ENCODE data around the gene SMIM28.

Gene SMIM28

DNA sequence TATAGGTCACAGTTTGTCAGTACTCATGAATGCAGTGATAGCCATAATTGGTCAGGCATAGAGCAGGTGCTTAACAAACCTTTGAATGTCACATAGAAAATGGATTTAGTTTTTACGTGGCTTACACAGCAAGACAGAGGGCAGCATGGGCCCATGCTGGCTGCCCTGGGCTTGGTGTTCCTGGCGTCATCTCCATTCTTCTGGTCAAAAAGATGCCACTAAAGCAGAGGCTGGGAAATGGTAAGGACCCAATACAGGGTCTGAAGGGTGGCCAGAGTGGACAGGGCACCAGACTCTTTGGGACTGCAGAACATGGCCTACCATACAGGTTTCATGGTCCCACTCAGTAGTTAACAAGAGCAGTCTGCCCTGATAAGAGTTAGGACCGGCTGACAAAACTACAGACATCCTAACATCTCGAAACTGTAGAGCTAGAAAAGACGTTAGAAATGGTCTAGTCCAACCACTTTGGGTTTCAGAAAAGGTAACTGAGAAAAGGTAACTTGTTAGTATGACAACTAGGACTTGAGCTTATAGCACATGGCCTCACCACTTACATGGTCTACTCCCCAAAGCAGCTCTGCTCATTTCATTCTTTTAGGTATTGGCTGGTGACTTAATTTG, 48.9 kb downstream of the SMIM28 start:
- FAIRE-seq, result no peak
- DNase-seq (ENCODE audit: extremely low spot score, insufficient read length, low read depth), result no peak

DNA sequence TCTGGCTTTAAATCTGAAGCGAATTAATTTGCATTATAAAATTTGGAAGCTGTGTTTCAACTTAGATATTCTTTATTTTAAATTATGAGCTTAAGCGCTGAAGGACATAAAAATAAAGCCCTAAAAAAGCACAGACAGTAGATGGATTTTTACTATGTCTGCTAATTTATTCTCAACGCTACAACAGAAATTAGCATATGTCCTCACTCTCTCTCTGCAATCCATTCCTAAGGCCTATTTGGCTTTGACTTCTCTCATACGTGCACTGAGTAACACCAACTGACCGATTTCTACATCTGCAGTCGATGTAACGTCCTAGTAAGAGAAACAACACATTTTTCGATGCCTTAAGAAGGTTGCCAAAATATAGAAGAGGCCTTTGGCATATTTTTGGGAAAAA, 50.0 kb downstream of the SMIM28 start:
- DNase-seq (ENCODE audit: extremely low spot score, insufficient read length, low read depth) (no peak), FAIRE-seq (no peak)

DNA sequence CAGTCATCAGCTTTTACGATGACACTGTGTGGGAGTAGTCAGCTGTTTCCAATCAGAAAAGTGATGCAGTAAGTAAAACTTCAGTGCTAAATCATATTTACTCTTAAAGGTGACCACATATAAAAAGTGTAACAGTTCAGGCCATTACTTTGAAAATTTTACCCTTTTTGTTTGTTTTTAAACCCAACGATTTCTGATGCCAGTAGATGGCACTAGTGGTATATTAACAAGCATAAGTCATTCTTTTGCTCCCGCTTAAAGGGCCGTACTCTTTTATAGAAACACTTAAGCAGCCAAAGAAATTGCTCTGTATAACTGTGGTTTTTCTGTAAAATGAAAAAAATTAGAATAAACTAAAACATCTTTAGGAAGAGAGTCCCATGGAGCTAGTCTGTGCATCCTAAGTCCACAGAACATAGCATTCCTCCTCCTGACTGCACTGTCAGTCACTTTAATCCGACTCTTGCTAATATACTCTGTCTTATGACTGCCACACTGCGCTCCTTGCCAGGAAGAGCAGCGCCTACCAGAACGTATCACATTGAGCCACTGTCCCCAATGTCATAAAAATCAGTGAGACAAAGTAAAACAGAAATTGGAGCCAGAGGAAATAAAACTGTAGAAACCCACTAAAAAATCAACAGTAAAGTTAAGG, 51.4 kb downstream of the SMIM28 start:
- DNase-seq (ENCODE audit: extremely low spot score, insufficient read length, low read depth), result peak; percentile 23
- peak; percentile 76 for FAIRE-seq

GRCh38 chr6:138429761-138430160, 52.1 kb downstream of the SMIM28 start:
- DNase-seq (ENCODE audit: extremely low spot score, insufficient read length, low read depth) (no peak), FAIRE-seq (no peak)

DNA sequence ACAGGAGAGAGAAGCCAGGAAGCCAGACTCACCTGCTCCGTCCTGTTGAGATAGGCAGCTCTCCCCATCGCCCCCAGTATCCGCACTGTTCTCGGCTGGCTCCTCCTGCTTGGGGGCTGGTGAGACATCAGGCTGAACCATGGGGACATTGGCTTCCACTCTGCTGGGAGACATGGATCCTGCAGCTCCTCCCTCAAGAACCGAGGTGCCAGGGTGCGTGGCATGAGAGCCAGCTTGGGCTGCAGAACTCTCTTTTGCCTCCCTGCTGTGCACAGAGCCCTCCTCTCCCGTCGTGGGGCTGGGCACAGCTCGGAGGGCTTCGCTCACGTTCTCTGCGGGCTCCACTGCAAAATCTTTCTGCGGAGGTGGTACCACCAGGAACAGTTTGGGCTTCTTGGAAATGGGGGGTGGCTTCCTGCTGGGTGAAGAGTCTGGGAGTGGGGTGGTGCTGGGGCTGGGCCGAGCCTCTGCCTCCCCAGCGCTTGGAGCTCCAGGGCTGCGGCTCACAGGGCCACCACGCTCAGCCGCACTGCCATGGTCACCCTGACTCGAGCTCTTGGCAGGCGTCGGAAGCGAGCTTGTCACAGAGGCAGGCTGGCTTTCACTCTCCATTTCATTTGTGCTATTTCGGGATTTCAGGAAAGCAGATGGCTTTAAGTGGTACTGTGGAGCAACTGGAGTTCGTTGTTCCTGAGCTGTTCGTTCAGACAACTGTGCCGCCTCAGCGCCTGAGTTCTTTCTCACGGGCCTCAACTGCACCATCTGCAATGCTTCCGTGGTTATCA, 52.8 kb downstream of the SMIM28 start:
- DNase-seq (ENCODE audit: extremely low spot score, insufficient read length, low read depth) (no peak), FAIRE-seq (no peak)

GRCh38 chr6:138431256-138432062, 53.8 kb downstream of the SMIM28 start:
- no peak for FAIRE-seq
- no peak for DNase-seq (ENCODE audit: extremely low spot score, insufficient read length, low read depth)

DNA sequence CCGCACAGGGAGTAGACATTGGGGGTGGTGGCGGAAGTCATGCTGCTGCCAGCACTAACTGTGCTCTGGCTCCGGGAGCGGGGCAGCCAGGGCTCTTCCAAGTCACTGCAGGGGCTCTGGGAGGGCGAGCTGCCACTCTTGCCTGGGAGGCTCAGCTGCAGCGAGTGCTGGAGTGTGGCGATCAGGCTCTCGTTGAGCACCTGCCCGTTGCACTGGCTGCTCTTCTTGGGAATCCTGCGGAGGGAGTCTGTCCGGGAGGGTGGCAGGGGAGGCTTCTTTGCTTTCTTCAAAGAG, 54.3 kb downstream of the SMIM28 start:
- DNase-seq (ENCODE audit: extremely low spot score, insufficient read length, low read depth), result no peak
- no peak for FAIRE-seq

Data from GM18507 (cell line).